ENCODE data around the gene FOXRED2.
"Not testable (repeated sequence)": the region's sequence is repeated elsewhere in the genome, so short reads cannot be mapped to it uniquely, and the experiment has no call there.

Gene FOXRED2

GRCh38 chr22:36506637-36507517 is at the start of gene FOXRED2:
Gene FOXRED2, minus strand, starts transcription at chr22:36507040. Its CDS starts 618 bp downstream, at chr22:36506422.
- peak; percentile 75 to 79 for DNase-seq (ENCODE audit: low read depth in 2 of 2)

GRCh38 chr22:36554098-36554497 is 47.3 kb upstream of the FOXRED2 start:
- DNase-seq (ENCODE audit: low read depth in 2 of 2) = no peak

- DNase-seq (ENCODE audit: low read depth in 2 of 2) = no peak
Observed at GRCh38 chr22:36552289-36552688, 45.4 kb upstream of the FOXRED2 start.

- no peak for DNase-seq (ENCODE audit: low read depth in 2 of 2)
Observed at GRCh38 chr22:36550701-36551495, 44.1 kb upstream of the FOXRED2 start.

- DNase-seq (ENCODE audit: low read depth in 2 of 2) = no peak
Observed at GRCh38 chr22:36549033-36549432, 42.2 kb upstream of the FOXRED2 start.

GRCh38 chr22:36548606-36549005 is 41.8 kb upstream of the FOXRED2 start:
- DNase-seq (ENCODE audit: low read depth in 2 of 2) = no peak

- DNase-seq (ENCODE audit: low read depth in 2 of 2) = no peak
Observed at GRCh38 chr22:36546932-36547331, 40.1 kb upstream of the FOXRED2 start.

- DNase-seq (ENCODE audit: low read depth in 2 of 2) = no peak
Observed at GRCh38 chr22:36546092-36546804, 39.4 kb upstream of the FOXRED2 start.

GRCh38 chr22:36544107-36544620 is 37.3 kb upstream of the FOXRED2 start:
- no peak for DNase-seq (ENCODE audit: low read depth in 2 of 2)

GRCh38 chr22:36541831-36542411 is 35.1 kb upstream of the FOXRED2 start:
- no peak for DNase-seq (ENCODE audit: low read depth in 2 of 2)

- DNase-seq (ENCODE audit: low read depth in 2 of 2) = no peak
Observed at GRCh38 chr22:36540867-36541642, 34.2 kb upstream of the FOXRED2 start.

GRCh38 chr22:36538529-36538928 is 31.7 kb upstream of the FOXRED2 start:
- no peak for DNase-seq (ENCODE audit: low read depth in 2 of 2)

GRCh38 chr22:36536717-36537116 is 29.9 kb upstream of the FOXRED2 start:
- no peak for DNase-seq (ENCODE audit: low read depth in 2 of 2)

GRCh38 chr22:36533320-36533719 is 26.5 kb upstream of the FOXRED2 start:
- not testable (repeated sequence) for DNase-seq (ENCODE audit: low read depth in 2 of 2)

- DNase-seq (ENCODE audit: low read depth in 2 of 2) = no peak
Observed at GRCh38 chr22:36532466-36532865, 25.6 kb upstream of the FOXRED2 start.

- peak; percentile 96 to 97 for DNase-seq (ENCODE audit: low read depth in 2 of 2)
Observed at GRCh38 chr22:36528795-36529751, 22.2 kb upstream of the FOXRED2 start, which contains the start of gene EIF3D. Gene EIF3D, minus strand, starts transcription at chr22:36529166. Its CDS starts 3,045 bp downstream, at chr22:36526121.

GRCh38 chr22:36528341-36528740 is 21.5 kb upstream of the FOXRED2 start:
- no peak for DNase-seq (ENCODE audit: low read depth in 2 of 2)

GRCh38 chr22:36522662-36523061 is 15.8 kb upstream of the FOXRED2 start:
- no peak for DNase-seq (ENCODE audit: low read depth in 2 of 2)

- no peak for DNase-seq (ENCODE audit: low read depth in 2 of 2)
Observed at GRCh38 chr22:36520423-36520822, 13.6 kb upstream of the FOXRED2 start.
